K562 (cell line): ENCODE measurements around the gene TBCC. TPM values are rescaled to one million over a fixed set of nuclear protein-coding genes. Genes with fewer than 3 reads are reported as not detected.

ENCODE experiments used
- ELF1 ChIP-seq: fragments of 200-800 bp; sonication (Bioruptor generic); IDR thresholded peaks from 2 replicates; pipeline ENCODE4 v1.6.1; 2016; ENCODE audit warnings: missing genetic modification characterization, missing compliant biosample characterization
- GABPB2 ChIP-seq: fragments of 250-450 bp; sonication (Bioruptor Pico); conservative IDR thresholded peaks from 2 replicates; pipeline ENCODE4 v1.5.1; 2021; ENCODE audit warnings: mild to moderate bottlenecking
- HMG20B ChIP-seq: fragments of 250-450 bp; sonication (Bioruptor Pico); IDR thresholded peaks from 2 replicates; pipeline ENCODE4 v1.5.0; 2021; ENCODE audit warnings: mild to moderate bottlenecking
- HNRNPK ChIP-seq: fragments of 200-400 bp; formaldehyde crosslinking; IDR thresholded peaks from one replicate; pipeline ENCODE4 v1.6.1; 2018; ENCODE audit warnings: mild to moderate bottlenecking, low read depth, low read length; ENCODE audit not compliant: poor library complexity, severe bottlenecking
- KAT7 ChIP-seq: sonication (generic); formaldehyde crosslinking; IDR thresholded peaks from 2 replicates; pipeline ENCODE4 v1.8.0; 2022; ENCODE audit warnings: missing genetic modification reagents, mild to moderate bottlenecking, borderline replicate concordance
- MAFK ChIP-seq: IDR thresholded peaks from 2 replicates; pipeline ENCODE4 v1.6.1; 2011; ENCODE audit warnings: low read length, improper control_type of control experiment
- MBD1 ChIP-seq: fragments of 250-450 bp; sonication (Bioruptor Pico); IDR thresholded peaks from 2 replicates; pipeline ENCODE4 v1.8.0; 2022; ENCODE audit warnings: inconsistent platforms
- MBD2 ChIP-seq: sonication (generic); IDR thresholded peaks from 2 replicates; pipeline ENCODE4 v1.6.1; 2016; ENCODE audit warnings: low read depth, borderline replicate concordance
- MXI1 ChIP-seq: IDR thresholded peaks from 2 replicates; pipeline ENCODE4 v1.6.1; 2011; ENCODE audit warnings: low read depth, mild to moderate bottlenecking, improper control_type of control experiment, low read length
- PRPF4 ChIP-seq: fragments of 200-400 bp; formaldehyde crosslinking; IDR thresholded peaks from one replicate; pipeline ENCODE4 v1.6.1; 2017; ENCODE audit warnings: low read length, low read depth, mild to moderate bottlenecking; ENCODE audit not compliant: insufficient read depth, poor library complexity, severe bottlenecking
- RBFOX2 ChIP-seq: fragments of 200-400 bp; formaldehyde crosslinking; IDR thresholded peaks from 2 replicates; pipeline ENCODE4 v1.6.1; 2017; ENCODE audit warnings: low read depth, mild to moderate bottlenecking, low read length, moderate library complexity
- SIX5 ChIP-seq, 2 experiments: IDR thresholded peaks; 2 replicates each; pipeline ENCODE4 v1.6.1; 2011; ENCODE audit warnings: low read length in 2 of 2, borderline replicate concordance in 1 of 2, low read depth in 1 of 2, mild to moderate bottlenecking in 1 of 2, moderate library complexity in 1 of 2; ENCODE audit not compliant: insufficient read depth in 1 of 2
- TAF9B ChIP-seq: fragments of 450-650 bp; IDR thresholded peaks from 2 replicates; pipeline ENCODE4 v1.6.1; 2018; ENCODE audit warnings: mild to moderate bottlenecking; ENCODE audit not compliant: partially characterized antibody
- YY1 ChIP-seq, 3 experiments: IDR thresholded peaks; 2 replicates each; pipeline ENCODE4 v1.6.1; 2011; ENCODE audit warnings: low read length in 2 of 3, mild to moderate bottlenecking in 2 of 3, moderate library complexity in 2 of 3, borderline replicate concordance in 1 of 3, control low read depth in 1 of 3, low read depth in 1 of 3; ENCODE audit not compliant: insufficient read depth in 3 of 3, insufficient replicate concordance in 2 of 3, control insufficient read depth in 1 of 3, insufficient read length in 1 of 3; ENCODE audit errors: extremely low read depth in 1 of 3
- ZC3H4 ChIP-seq: sonication (generic); formaldehyde crosslinking; IDR thresholded peaks from 2 replicates; pipeline ENCODE4 v1.9.0; 2021; ENCODE audit warnings: missing genetic modification reagents, borderline replicate concordance
- ZNF12 ChIP-seq: sonication (generic); formaldehyde crosslinking; IDR thresholded peaks from 2 replicates; pipeline ENCODE4 v1.4.0; 2020; ENCODE audit warnings: mild to moderate bottlenecking, missing genetic modification reagents
- ZNF197 ChIP-seq: fragments of 200-800 bp; sonication (Bioruptor generic); IDR thresholded peaks from 2 replicates; pipeline ENCODE4 v1.6.1; 2016; ENCODE audit warnings: low read depth, missing genetic modification characterization, missing compliant biosample characterization
- ZNF766 ChIP-seq: fragments of 200-800 bp; sonication (Bioruptor generic); conservative IDR thresholded peaks from 2 replicates; pipeline ENCODE4 v1.6.1; 2016; ENCODE audit warnings: missing genetic modification characterization, missing compliant biosample characterization
- ZNF780A ChIP-seq: fragments of 250-450 bp; sonication (Bioruptor Pico); IDR thresholded peaks from 2 replicates; pipeline ENCODE4 v1.5.0; 2021; ENCODE audit warnings: mild to moderate bottlenecking
- ZNF830 ChIP-seq: fragments of 250-450 bp; sonication (Bioruptor Pico); IDR thresholded peaks from 2 replicates; pipeline ENCODE4 v1.5.0; 2021; ENCODE audit warnings: mild to moderate bottlenecking
- polyA plus RNA-seq, 8 experiments: library from polyadenylated mRNA; depleted of rRNA in 4 of 8; stranded (reverse) in 5 of 8; unstranded in 3 of 8; fragments of >200 nt; fragmentation: Nextera tagmentation in 2 of 8; fragmentation: Illumina TruSeq in 1 of 8; extraction: Ambion mirVana in 2 of 8; extraction: Trizol in 1 of 8; gene quantifications; 2 replicates each; pipeline versions ENCODE4 v1.2.1 to v1.2.3, GENCODE V29; 2011 to 2014; ENCODE audit warnings: inconsistent platforms in 1 of 8, missing spikeins in 1 of 8
- total RNA-seq, 7 experiments: library from RNA; depleted of rRNA in 6 of 7; stranded (reverse); fragments of >200 nt in 6 of 7; fragmentation: Illumina TruSeq in 2 of 7; extraction: Trizol in 2 of 7; gene quantifications; 2 replicates each; pipeline versions ENCODE4 v1.2.1 to v1.2.3, GENCODE V29; 2011 to 2021; ENCODE audit warnings: low replicate concordance in 1 of 7
- TF ChIP-seq, protein P1 (sequence below): fragments of 450-650 bp; IDR thresholded peaks from 2 replicates; pipeline ENCODE4 v1.6.1; 2017; ENCODE audit warnings: antibody characterized with exemption
- TF ChIP-seq, protein P2 (sequence below): fragments of 250-450 bp; sonication (Bioruptor Pico); IDR thresholded peaks from 2 replicates; pipeline ENCODE4 v1.8.0; 2022; ENCODE audit warnings: inconsistent platforms, mild to moderate bottlenecking, moderate library complexity, borderline replicate concordance
- TF ChIP-seq, protein P3 (sequence below): fragments of 250-450 bp; sonication (Bioruptor Pico); IDR thresholded peaks from 2 replicates; pipeline ENCODE4 v1.6.1; 2021; ENCODE audit warnings: mild to moderate bottlenecking

TBCC gene
- total and polyA plus RNA-seq, 9 of the 15 experiments (the other 6 are each of a cell fraction or from before 2014, with no cell fraction given), result 2.8 to 34.1 (median 23.3) TPM

- no peak for TF ChIP-seq SIX5 (IDR thresholded peaks at IDR 0.05; ENCODE audit: borderline replicate concordance in 1 of 2, insufficient read depth in 1 of 2, low read depth in 1 of 2, low read length in 2 of 2)
- TF ChIP-seq ZNF830 (CRISPR knock-in tag), result no peak
- TF ChIP-seq KAT7 (CRISPR knock-in tag), result no peak
- TF ChIP-seq ZNF197 (CRISPR knock-in tag), result no peak
- no peak for TF ChIP-seq MBD2
- no peak for TF ChIP-seq MXI1
- TF ChIP-seq GABPB2 (CRISPR knock-in tag), result no peak
- TF ChIP-seq ZNF780A (CRISPR knock-in tag), result no peak
- no peak for TF ChIP-seq HNRNPK
- peak in 2 of 3 experiments; percentile 31 to 70 for TF ChIP-seq YY1 (IDR thresholded peaks at IDR 0.05; ENCODE audit: borderline replicate concordance in 1 of 3, control insufficient read depth in 1 of 3, extremely low read depth in 1 of 3, insufficient read depth in 3 of 3, insufficient read length in 1 of 3, insufficient replicate concordance in 2 of 3, low read depth in 1 of 3, low read length in 2 of 3)
- TF ChIP-seq, protein P1, sequence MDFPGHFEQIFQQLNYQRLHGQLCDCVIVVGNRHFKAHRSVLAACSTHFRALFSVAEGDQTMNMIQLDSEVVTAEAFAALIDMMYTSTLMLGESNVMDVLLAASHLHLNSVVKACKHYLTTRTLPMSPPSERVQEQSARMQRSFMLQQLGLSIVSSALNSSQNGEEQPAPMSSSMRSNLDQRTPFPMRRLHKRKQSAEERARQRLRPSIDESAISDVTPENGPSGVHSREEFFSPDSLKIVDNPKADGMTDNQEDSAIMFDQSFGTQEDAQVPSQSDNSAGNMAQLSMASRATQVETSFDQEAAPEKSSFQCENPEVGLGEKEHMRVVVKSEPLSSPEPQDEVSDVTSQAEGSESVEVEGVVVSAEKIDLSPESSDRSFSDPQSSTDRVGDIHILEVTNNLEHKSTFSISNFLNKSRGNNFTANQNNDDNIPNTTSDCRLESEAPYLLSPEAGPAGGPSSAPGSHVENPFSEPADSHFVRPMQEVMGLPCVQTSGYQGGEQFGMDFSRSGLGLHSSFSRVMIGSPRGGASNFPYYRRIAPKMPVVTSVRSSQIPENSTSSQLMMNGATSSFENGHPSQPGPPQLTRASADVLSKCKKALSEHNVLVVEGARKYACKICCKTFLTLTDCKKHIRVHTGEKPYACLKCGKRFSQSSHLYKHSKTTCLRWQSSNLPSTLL, result no peak
- TF ChIP-seq MAFK, result no peak
- no peak for TF ChIP-seq ZNF12 (CRISPR knock-in tag)
- TF ChIP-seq, protein P2, sequence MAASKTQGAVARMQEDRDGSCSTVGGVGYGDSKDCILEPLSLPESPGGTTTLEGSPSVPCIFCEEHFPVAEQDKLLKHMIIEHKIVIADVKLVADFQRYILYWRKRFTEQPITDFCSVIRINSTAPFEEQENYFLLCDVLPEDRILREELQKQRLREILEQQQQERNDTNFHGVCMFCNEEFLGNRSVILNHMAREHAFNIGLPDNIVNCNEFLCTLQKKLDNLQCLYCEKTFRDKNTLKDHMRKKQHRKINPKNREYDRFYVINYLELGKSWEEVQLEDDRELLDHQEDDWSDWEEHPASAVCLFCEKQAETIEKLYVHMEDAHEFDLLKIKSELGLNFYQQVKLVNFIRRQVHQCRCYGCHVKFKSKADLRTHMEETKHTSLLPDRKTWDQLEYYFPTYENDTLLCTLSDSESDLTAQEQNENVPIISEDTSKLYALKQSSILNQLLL (CRISPR knock-in tag), result no peak
- no peak for TF ChIP-seq PRPF4
- no peak for TF ChIP-seq RBFOX2
- TF ChIP-seq, protein P3, sequence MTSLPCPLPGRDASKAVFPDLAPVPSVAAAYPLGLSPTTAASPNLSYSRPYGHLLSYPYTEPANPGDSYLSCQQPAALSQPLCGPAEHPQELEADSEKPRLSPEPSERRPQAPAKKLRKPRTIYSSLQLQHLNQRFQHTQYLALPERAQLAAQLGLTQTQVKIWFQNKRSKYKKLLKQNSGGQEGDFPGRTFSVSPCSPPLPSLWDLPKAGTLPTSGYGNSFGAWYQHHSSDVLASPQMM, result no peak
- no peak for TF ChIP-seq ELF1 (tag)
- no peak for TF ChIP-seq TAF9B
- TF ChIP-seq MBD1, result peak; percentile 98
- TF ChIP-seq ZNF766 (CRISPR knock-in tag), result no peak
- TF ChIP-seq ZC3H4 (CRISPR knock-in tag), result no peak
- TF ChIP-seq HMG20B, result no peak
These were observed 19.3 kb downstream of the TBCC start (continued) for GRCh38 chr6:42726485-42727086.
